ENCODE data around the gene GJC3. TPM values are rescaled to one million over a fixed set of nuclear protein-coding genes. Genes with fewer than 3 reads are reported as not detected.
"Not testable (repeated sequence)": the region's sequence is repeated elsewhere in the genome, so short reads cannot be mapped to it uniquely, and the experiment has no call there.

Gene GJC3
- total RNA-seq, 5 donors from 2014 or later (not counting 1 experiment from before 2014, with no cell fraction given), result 0.38 to 0.58 (median 0.53) TPM; not detected in 1

GRCh38 chr7:99969813-99970212 lies 40.4 kb upstream of the GJC3 start:
- H3K4me1 Mint-ChIP-seq; H3K27ac Mint-ChIP-seq; POLR2A ChIA-PET; H3K27ac ChIP-seq (ENCODE audit: low read length); H3K36me3 Mint-ChIP-seq; H3K4me1 ChIP-seq (ENCODE audit: control insufficient read depth in 1 of 2, extremely low read depth in 1 of 2, insufficient read depth in 2 of 2, low read length in 2 of 2); H3K36me3 ChIP-seq (ENCODE audit: control insufficient read depth in 2 of 2, extremely low read depth in 1 of 2, insufficient read depth in 1 of 2, low read length in 1 of 2); H3K4me3 ChIP-seq (ENCODE audit: control insufficient read depth in 1 of 2, extremely low read depth in 1 of 2, low read length in 1 of 2); ATAC-seq (replicated peaks in 1 of 4); H3K4me3 Mint-ChIP-seq; H3K9me3 Mint-ChIP-seq; H3K9me3 ChIP-seq; DNase-seq: not testable (repeated sequence)
- peaks cover 0 to 29% of the 10 kb centered on the region in 2 experiments for H3K27me3 ChIP-seq (replicated peaks in 1 of 2; ENCODE audit: control insufficient read depth in 2 of 2, extremely low read depth in 1 of 2, insufficient read depth in 2 of 2, low read length in 1 of 2)
- peaks cover 28 to 41% of the 10 kb centered on the region in 2 donors for H3K27me3 Mint-ChIP-seq
- no CpG with 5 or more reads among the region's 1 CpG for WGBS (ENCODE audit: insufficient coverage)
- CTCF ChIA-PET, result interaction anchor here in 1 of 2 donors (0.5 to 0.8 kb wide), 3 partner anchors 14 to 1650 kb away, joined by 3 to 5 read pairs (median 3); no protein-coding TSS in a partner anchor

GRCh38 chr7:99969298-99969697 lies 39.9 kb upstream of the GJC3 start:
- Histone ChIP-seq H3K4me1 (ENCODE audit: control insufficient read depth in 1 of 2, extremely low read depth in 1 of 2, insufficient read depth in 2 of 2, low read length in 2 of 2) (no peaks in the 10 kb centered on the region), H3K27me3 (replicated peaks in 1 of 2; ENCODE audit: control insufficient read depth in 2 of 2, extremely low read depth in 1 of 2, insufficient read depth in 2 of 2, low read length in 1 of 2) (peaks cover 0 to 29% of the 10 kb centered on the region in 2 experiments), H3K27ac (ENCODE audit: low read length) (no peak overlapping the region), H3K36me3 (ENCODE audit: control insufficient read depth in 2 of 2, extremely low read depth in 1 of 2, insufficient read depth in 1 of 2, low read length in 1 of 2) (no peaks in the 10 kb centered on the region), H3K4me3 (ENCODE audit: control insufficient read depth in 1 of 2, extremely low read depth in 1 of 2, low read length in 1 of 2) (no peak overlapping the region), H3K9me3 (no peaks in the 10 kb centered on the region)
- no peak overlapping the region for H3K4me3 Mint-ChIP-seq
- peaks cover 34 to 46% of the 10 kb centered on the region in 2 donors for H3K27me3 Mint-ChIP-seq
- H3K27ac Mint-ChIP-seq, result no peak overlapping the region
- ATAC-seq (replicated peaks in 1 of 4), result no peak
- no peaks in the 10 kb centered on the region for H3K9me3 Mint-ChIP-seq
- H3K4me1 Mint-ChIP-seq, result no peaks in the 10 kb centered on the region
- H3K36me3 Mint-ChIP-seq, result no peaks in the 10 kb centered on the region
- no peak for DNase-seq
- ChIA-PET POLR2A (no interaction called here), CTCF (interaction anchor here in 1 of 2 donors (0.5 to 0.8 kb wide), 3 partner anchors 13 to 1651 kb away, joined by 3 to 5 read pairs (median 3); no protein-coding TSS in a partner anchor)
- WGBS (ENCODE audit: insufficient coverage), result 87% methylated on average over 3 of the region's 3 CpGs

- WGBS (ENCODE audit: insufficient coverage), result no CpG with 5 or more reads among the region's 9 CpGs
- peaks cover 50 to 61% of the 10 kb centered on the region in 2 donors for H3K27me3 Mint-ChIP-seq
- CTCF ChIA-PET, result no interaction called here
These were observed 29.3 kb upstream of the GJC3 start for GRCh38 chr7:99958564-99959227.

GRCh38 chr7:99955247-99955646 lies 25.8 kb upstream of the GJC3 start:
- Histone ChIP-seq H3K9me3 (no peaks in the 10 kb centered on the region), H3K36me3 (ENCODE audit: control insufficient read depth in 2 of 2, extremely low read depth in 1 of 2, insufficient read depth in 1 of 2, low read length in 1 of 2) (no peaks in the 10 kb centered on the region), H3K4me1 (ENCODE audit: control insufficient read depth in 1 of 2, extremely low read depth in 1 of 2, insufficient read depth in 2 of 2, low read length in 2 of 2) (no peaks in the 10 kb centered on the region), H3K27me3 (replicated peaks in 1 of 2; ENCODE audit: control insufficient read depth in 2 of 2, extremely low read depth in 1 of 2, insufficient read depth in 2 of 2, low read length in 1 of 2) (peaks cover 3 to 13% of the 10 kb centered on the region in 2 experiments), H3K27ac (ENCODE audit: low read length) (no peak overlapping the region), H3K4me3 (ENCODE audit: control insufficient read depth in 1 of 2, extremely low read depth in 1 of 2, low read length in 1 of 2) (no peak overlapping the region)
- Mint-ChIP-seq H3K4me3 (no peak overlapping the region), H3K36me3 (no peaks in the 10 kb centered on the region), H3K9me3 (peaks cover 0 to 5% (median 3%) of the 10 kb centered on the region in 3 donors), H3K4me1 (no peaks in the 10 kb centered on the region), H3K27ac (no peak overlapping the region), H3K27me3 (peaks cover 24 to 32% of the 10 kb centered on the region in 2 donors)
- no peak for ATAC-seq (replicated peaks in 1 of 4)
- 74% methylated on average over 5 of the region's 6 CpGs for WGBS (ENCODE audit: insufficient coverage)
- CTCF ChIA-PET, result interaction anchor here in 1 of 2 donors (0.6 kb wide), 2 partner anchors 47 to 381 kb away, joined by 3 to 4 read pairs; no protein-coding TSS in a partner anchor
- no peak for DNase-seq
- POLR2A ChIA-PET, result interaction anchor here in 1 of 2 donors (0.6 kb wide), 1 partner anchor 462 kb away, joined by 10 read pairs; no protein-coding TSS in a partner anchor

More at GRCh38 chr7:99958564-99959227, 29.3 kb upstream of the GJC3 start:
- H3K36me3 ChIP-seq (ENCODE audit: control insufficient read depth in 2 of 2, extremely low read depth in 1 of 2, insufficient read depth in 1 of 2, low read length in 1 of 2), result no peaks in the 10 kb centered on the region
- H3K27ac ChIP-seq (ENCODE audit: low read length), result no peak overlapping the region
- Mint-ChIP-seq H3K27ac (no peak overlapping the region), H3K4me3 (no peak overlapping the region), H3K9me3 (no peaks in the 10 kb centered on the region), H3K36me3 (no peaks in the 10 kb centered on the region), H3K4me1 (no peaks in the 10 kb centered on the region)
- ATAC-seq (replicated peaks in 1 of 4), result no peak
- no peak for DNase-seq
- H3K4me1 ChIP-seq (ENCODE audit: control insufficient read depth in 1 of 2, extremely low read depth in 1 of 2, insufficient read depth in 2 of 2, low read length in 2 of 2), result no peaks in the 10 kb centered on the region
- no peak overlapping the region for H3K4me3 ChIP-seq (ENCODE audit: control insufficient read depth in 1 of 2, extremely low read depth in 1 of 2, low read length in 1 of 2)
- H3K27me3 ChIP-seq (replicated peaks in 1 of 2; ENCODE audit: control insufficient read depth in 2 of 2, extremely low read depth in 1 of 2, insufficient read depth in 2 of 2, low read length in 1 of 2), result peaks cover 8 to 10% of the 10 kb centered on the region in 2 experiments
- POLR2A ChIA-PET, result no interaction called here
- no peaks in the 10 kb centered on the region for H3K9me3 ChIP-seq

- peaks cover 22 to 30% of the 10 kb centered on the region in 2 donors for H3K27me3 Mint-ChIP-seq
- H3K4me3 Mint-ChIP-seq; H3K9me3 ChIP-seq; H3K4me3 ChIP-seq (ENCODE audit: control insufficient read depth in 1 of 2, extremely low read depth in 1 of 2, low read length in 1 of 2); H3K27ac Mint-ChIP-seq; H3K9me3 Mint-ChIP-seq; POLR2A ChIA-PET; H3K4me1 ChIP-seq (ENCODE audit: control insufficient read depth in 1 of 2, extremely low read depth in 1 of 2, insufficient read depth in 2 of 2, low read length in 2 of 2); DNase-seq; CTCF ChIA-PET; H3K4me1 Mint-ChIP-seq; ATAC-seq (replicated peaks in 1 of 4); H3K27ac ChIP-seq (ENCODE audit: low read length); H3K36me3 Mint-ChIP-seq; H3K36me3 ChIP-seq (ENCODE audit: control insufficient read depth in 2 of 2, extremely low read depth in 1 of 2, insufficient read depth in 1 of 2, low read length in 1 of 2): not testable (repeated sequence)
- H3K27me3 ChIP-seq (replicated peaks in 1 of 2; ENCODE audit: control insufficient read depth in 2 of 2, extremely low read depth in 1 of 2, insufficient read depth in 2 of 2, low read length in 1 of 2), result peaks cover under 1 to 14% of the 10 kb centered on the region in 2 experiments
- whole genome bisulfite sequencing (ENCODE audit: insufficient coverage), result 100% methylated on average over 1 of the region's 7 CpGs
These were observed 25.2 kb upstream of the GJC3 start for GRCh38 chr7:99954643-99955042.

GRCh38 chr7:99953649-99954048 lies 24.2 kb upstream of the GJC3 start:
- no peak for ATAC-seq (replicated peaks in 1 of 4)
- H3K27me3 Mint-ChIP-seq, result peaks cover 14 to 24% of the 10 kb centered on the region in 2 donors
- Histone ChIP-seq H3K9me3 (no peaks in the 10 kb centered on the region), H3K4me3 (ENCODE audit: control insufficient read depth in 1 of 2, extremely low read depth in 1 of 2, low read length in 1 of 2) (no peak overlapping the region), H3K27me3 (replicated peaks in 1 of 2; ENCODE audit: control insufficient read depth in 2 of 2, extremely low read depth in 1 of 2, insufficient read depth in 2 of 2, low read length in 1 of 2) (peaks cover 0 to 14% of the 10 kb centered on the region in 2 experiments), H3K36me3 (ENCODE audit: control insufficient read depth in 2 of 2, extremely low read depth in 1 of 2, insufficient read depth in 1 of 2, low read length in 1 of 2) (no peaks in the 10 kb centered on the region), H3K27ac (ENCODE audit: low read length) (no peak overlapping the region), H3K4me1 (ENCODE audit: control insufficient read depth in 1 of 2, extremely low read depth in 1 of 2, insufficient read depth in 2 of 2, low read length in 2 of 2) (no peaks in the 10 kb centered on the region)
- H3K27ac Mint-ChIP-seq, result no peak overlapping the region
- H3K9me3 Mint-ChIP-seq, result peaks cover 0 to 5% (median 3%) of the 10 kb centered on the region in 3 donors
- H3K4me3 Mint-ChIP-seq, result no peak overlapping the region
- WGBS (ENCODE audit: insufficient coverage), result 67% methylated on average over 2 of the region's 3 CpGs
- CTCF ChIA-PET, result interaction anchor here in 1 of 2 donors (0.6 kb wide), 1 partner anchor 180 kb away, joined by 3 read pairs; no protein-coding TSS in a partner anchor
- H3K4me1 Mint-ChIP-seq, result no peaks in the 10 kb centered on the region
- POLR2A ChIA-PET, result no interaction called here
- H3K36me3 Mint-ChIP-seq, result no peaks in the 10 kb centered on the region
- DNase-seq, result no peak

All from T-cell (primary cell).